Activated naive CD4-positive, alpha-beta T cell treated with anti-CD3 and anti-CD28 coated beads, Interleukin-2, amount 50 U/mL, for 72 hours (primary cell): ENCODE data around the gene CDK17. TPM values are rescaled to one million over a fixed set of nuclear protein-coding genes. Genes with fewer than 3 reads are reported as not detected.
"Not testable (repeated sequence)": the region's sequence is repeated elsewhere in the genome, so short reads cannot be mapped to it uniquely, and the experiment has no call there.

Source experiments
- ATAC-seq, 2 donors: fragments of 150-1000 bp; cut with Tn5 transposase; 2 replicates each; pipeline ENCODE4 v1.10.0; 2021; ENCODE audit warnings: mild to moderate bottlenecking in 2 of 2, moderate library complexity in 2 of 2
- DNase-seq, 2 donors: peaks; one replicate each; pipeline ENCODE4 v3.0.0; 2021 to 2022; ENCODE audit warnings: low spot score in 2 of 2
- H3K27ac Mint-ChIP-seq, 2 donors: one replicate each; pipeline ENCODE4 v1.8.0; 2022; ENCODE audit warnings: mild to moderate bottlenecking in 2 of 2, mixed read lengths in 2 of 2
- H3K36me3 Mint-ChIP-seq, 2 donors: one replicate each; pipeline ENCODE4 v1.8.0; 2022; ENCODE audit warnings: mixed read lengths in 2 of 2
- H3K9me3 Mint-ChIP-seq, 2 donors: one replicate each; pipeline ENCODE4 v1.8.0; 2022; ENCODE audit warnings: mixed read lengths in 2 of 2
- total RNA-seq, 2 donors: library from RNA; stranded (reverse); gene quantifications; one replicate each; pipeline ENCODE4 v1.2.3, GENCODE V29; 2022

Gene CDK17
- 10 to 100 TPM; 43.5 to 51.0 TPM for total RNA-seq

DNA sequence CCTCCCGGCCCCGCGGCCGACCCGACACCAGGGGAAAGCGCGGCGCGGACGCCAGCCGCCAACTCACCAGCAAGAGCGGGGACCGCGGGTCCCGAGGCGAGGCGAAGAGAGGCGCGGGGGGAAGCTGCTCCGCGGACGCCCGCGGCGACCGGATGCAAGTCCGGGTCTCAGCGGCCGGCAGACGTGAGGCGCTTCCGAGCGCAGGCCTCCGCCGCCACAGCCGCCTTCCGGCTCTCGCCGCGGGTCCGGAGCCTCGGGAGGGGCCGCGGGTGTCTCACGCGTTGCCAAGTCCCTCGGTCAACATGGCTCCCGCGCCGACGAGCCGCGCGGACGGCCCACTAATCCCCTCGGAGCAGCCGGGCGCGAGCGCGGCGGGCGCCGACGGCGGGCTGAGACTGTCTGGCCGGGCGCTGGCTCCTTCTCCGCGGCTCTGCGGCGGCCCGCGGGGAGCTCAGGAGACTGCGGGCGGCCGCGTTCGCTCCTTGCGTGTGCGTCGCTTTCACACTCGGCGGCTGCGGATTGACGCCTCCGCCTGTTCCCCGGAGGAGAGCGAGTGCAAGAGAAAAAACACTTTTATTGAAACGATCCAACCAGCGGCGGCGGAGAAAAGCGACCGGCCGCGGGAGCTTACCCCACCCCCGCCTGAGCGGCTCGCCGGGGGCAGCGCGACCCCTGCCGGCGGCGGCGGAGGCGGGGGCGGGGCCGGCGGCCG is at the start of gene CDK17:
CDK17 (minus strand) TSS at position 521 of the 712 bp plus-strand sequence. CDS start 65,603 bp downstream, outside the sequence.
- ATAC-seq, result peak; percentile 66 to 74
- Mint-ChIP-seq H3K36me3 (peaks cover 7 to 11% of the 10 kb centered on the region in 2 donors), H3K27ac (peak within 1 kb of the TSS; percentile 91 to 97), H3K9me3 (no peaks in the 10 kb centered on the region)
- DNase-seq, result peak; percentile 88 to 89

DNA sequence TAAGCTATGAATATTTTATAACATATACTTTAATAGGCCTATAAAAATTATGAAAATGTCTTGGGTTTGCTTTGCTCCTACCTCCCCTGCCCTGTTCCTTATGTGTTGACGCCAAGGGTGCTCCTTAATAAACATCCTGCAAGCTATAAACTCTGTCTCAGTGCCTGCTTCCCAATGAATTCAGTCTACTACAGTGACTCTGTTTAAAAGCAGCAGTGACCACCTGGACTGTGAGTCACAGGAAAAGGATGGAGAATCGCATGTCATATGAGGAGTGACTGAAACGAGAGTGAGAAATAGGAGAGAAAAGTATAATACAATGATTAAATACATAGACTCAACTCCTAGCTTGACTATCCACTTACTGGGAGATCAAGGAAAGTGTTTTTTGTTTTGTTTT is 48.1 kb upstream of the CDK17 start:
- DNase-seq (no peak), ATAC-seq (no peak)
- H3K9me3 Mint-ChIP-seq, result no peaks in the 10 kb centered on the region
- H3K27ac Mint-ChIP-seq, result no peak overlapping the region
- H3K36me3 Mint-ChIP-seq, result peaks cover 0 to 5% of the 10 kb centered on the region in 2 donors

DNA sequence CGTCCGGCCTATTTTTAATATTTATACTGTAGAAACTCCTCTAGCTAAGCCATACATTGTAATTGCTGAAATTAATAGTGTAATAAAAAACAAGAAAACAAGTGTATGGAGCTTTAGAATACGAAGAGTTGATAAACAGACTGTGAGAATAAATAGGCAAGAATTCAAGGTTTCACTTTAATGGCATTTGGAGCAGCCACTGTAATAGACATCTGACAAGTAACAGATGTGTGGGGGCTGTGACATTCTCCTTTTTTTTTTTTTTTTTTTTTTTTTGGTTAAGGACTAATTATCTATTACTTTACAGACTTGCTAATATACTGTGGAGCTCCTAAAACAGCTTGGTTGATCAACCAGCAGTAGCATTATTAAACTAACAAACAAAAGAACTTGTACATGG is 47.0 kb upstream of the CDK17 start:
- DNase-seq (no peak), ATAC-seq (no peak)
- H3K9me3 Mint-ChIP-seq, result peaks cover 0 to 4% of the 10 kb centered on the region in 2 donors
- H3K27ac Mint-ChIP-seq, result peak overlapping the region in 1 of 2 donors; percentile 98
- H3K36me3 Mint-ChIP-seq, result peaks cover 0 to 5% of the 10 kb centered on the region in 2 donors

DNA sequence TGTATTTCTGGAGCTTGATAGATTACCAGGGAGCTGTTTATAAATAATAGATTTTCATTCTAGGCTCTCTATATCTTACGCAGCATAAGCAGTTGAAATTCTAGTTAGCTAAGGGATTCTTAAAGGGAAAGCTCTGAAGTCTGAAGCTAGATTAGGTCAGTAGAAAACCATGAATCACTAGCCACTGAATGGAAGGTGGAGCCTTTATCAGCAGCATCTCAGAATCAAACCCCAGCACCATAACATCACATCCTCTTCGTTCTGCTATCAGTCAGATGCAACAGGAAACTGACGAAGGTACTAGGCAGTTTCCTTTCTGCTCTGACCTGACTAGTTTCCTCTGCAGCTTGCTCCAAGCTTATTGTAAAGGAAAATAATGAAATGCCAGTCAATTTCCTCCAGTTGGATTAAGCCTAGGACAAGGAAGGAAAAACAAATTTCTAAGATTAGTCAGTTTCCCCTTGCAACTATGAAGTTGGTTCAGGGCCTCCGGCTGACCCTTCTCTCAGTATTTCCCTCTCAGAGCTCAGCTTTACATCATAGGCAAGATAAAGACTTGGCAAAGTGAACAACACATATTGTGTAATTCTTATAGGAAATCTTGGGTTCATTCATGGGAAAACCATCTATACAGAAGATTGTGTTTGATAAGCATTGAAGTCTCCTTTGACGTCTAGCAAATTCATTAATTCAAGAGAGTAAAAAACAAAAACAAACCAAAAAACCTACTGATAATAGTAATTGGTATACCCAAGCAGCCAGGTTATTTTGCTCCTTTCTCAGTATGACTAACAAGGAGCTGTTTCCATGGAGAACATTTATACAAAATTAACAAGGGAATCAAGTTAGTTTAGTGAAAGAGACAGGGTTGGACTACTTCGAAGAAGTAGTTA is 45.7 kb upstream of the CDK17 start:
- Mint-ChIP-seq H3K9me3 (peaks cover 0 to 4% of the 10 kb centered on the region in 2 donors), H3K36me3 (peaks cover 5 to 6% of the 10 kb centered on the region in 2 donors), H3K27ac (peak overlapping the region; percentile 95 to 98)
- ATAC-seq, result peak; percentile 99
- DNase-seq, result peak; percentile 38 to 58

DNA sequence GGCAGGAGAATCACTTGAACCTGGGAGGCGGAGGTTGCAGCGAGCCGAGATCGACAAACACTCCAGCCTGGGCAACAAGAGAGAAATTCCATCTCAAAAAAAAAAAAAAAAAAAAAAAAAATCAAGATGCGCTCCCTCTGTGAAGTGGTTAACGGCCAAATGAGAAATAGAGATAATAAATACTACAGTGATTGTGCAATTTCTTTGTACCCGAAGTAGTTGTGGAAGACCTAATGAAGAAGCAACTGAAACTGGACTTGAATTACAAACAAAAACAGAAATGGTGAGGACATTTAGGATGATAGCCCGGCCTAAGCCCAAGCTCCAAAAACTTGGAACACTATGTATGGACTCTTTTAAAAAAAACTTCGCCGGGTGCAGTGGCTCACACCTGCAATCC is 44.2 kb upstream of the CDK17 start:
- Mint-ChIP-seq H3K27ac (peak overlapping the region; percentile 62 to 98), H3K36me3 (peaks cover 0 to 6% of the 10 kb centered on the region in 2 donors), H3K9me3 (peaks cover 0 to 4% of the 10 kb centered on the region in 2 donors)
- ATAC-seq, result no peak
- no peak for DNase-seq

DNA sequence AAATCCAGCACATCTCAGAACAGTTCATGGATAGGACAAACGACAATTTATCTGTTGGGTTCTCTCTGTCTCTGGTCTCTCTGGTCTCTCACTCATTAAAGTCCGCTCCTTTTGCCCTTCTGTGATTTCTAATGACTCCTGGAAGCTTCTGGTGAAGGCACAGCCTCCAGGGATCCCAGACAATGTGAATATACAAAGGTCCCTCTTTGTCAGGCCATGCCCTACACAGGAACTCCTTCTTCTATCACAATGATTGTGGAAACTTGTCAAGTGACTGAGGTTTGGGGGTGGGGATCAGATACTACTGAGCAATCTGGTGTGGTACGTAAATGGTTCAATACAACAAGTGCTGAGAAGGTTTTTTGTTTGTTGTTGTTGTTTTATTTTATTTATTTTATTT is 42.7 kb upstream of the CDK17 start:
- DNase-seq (no peak), ATAC-seq (no peak)
- Mint-ChIP-seq H3K36me3 (peaks cover 0 to 6% of the 10 kb centered on the region in 2 donors), H3K27ac (no peak overlapping the region), H3K9me3 (peaks cover 0 to 4% of the 10 kb centered on the region in 2 donors)

DNA sequence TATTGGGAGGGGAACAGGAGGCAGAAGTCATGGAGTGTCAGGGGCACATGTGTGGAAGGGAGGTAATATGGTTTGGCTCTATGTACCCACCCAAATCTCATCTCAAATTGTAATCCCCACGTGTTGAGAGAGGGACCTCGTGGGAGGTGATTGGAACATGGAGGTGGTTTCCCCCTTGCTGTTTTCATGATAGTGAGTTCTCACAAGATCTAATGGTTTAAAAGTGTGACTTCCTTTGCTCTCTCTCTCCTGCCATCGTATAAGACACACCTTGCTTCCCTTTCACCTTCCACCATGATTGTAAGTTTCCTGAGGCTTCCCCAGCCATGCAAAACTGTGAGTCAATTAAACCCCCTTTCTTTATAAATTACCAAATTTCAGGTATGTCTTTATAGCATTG is 41.6 kb upstream of the CDK17 start:
- Mint-ChIP-seq H3K9me3 (peaks cover 0 to 4% of the 10 kb centered on the region in 2 donors), H3K27ac (no peak overlapping the region), H3K36me3 (peaks cover 0 to 6% of the 10 kb centered on the region in 2 donors)
- no peak for DNase-seq
- ATAC-seq, result no peak

DNA sequence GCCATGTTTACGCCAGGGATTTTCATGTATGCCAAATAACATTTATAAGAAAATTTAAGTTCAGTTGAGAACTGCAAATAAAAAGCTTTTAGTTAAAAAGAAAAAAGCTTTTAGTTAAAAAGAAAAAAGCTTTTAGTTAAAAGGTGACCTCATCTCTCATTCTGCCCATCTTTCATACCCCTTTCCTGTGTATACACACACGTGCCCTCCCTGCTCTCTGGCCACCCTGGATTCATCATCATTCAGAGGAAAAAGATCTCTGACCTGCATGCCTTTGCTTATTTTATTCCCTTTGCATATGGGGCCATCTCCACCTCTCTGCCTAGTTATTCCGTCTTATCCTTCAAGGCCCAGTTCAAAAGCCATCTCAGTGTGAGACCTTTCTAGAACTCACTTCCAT is 38.1 kb upstream of the CDK17 start:
- H3K9me3 Mint-ChIP-seq, result peaks cover 4 to 8% of the 10 kb centered on the region in 2 donors
- H3K27ac Mint-ChIP-seq, result no peak overlapping the region
- ATAC-seq (no peak), DNase-seq (no peak)
- H3K36me3 Mint-ChIP-seq, result peaks cover 0 to 6% of the 10 kb centered on the region in 2 donors

DNA sequence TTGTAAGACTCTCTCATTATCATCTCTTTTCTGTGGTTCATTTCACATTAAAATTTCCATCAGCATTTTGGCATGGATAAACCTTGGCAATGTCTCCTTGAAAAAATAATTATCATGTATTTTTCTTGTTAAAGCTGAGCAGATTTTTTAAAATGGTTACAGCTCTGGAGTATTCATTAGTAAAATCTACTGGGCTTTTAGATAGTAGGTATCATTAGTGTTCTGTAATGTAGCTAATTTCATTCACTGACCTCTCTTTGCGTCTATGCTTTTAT is 36.9 kb upstream of the CDK17 start:
- peaks cover 0 to 5% of the 10 kb centered on the region in 2 donors for H3K36me3 Mint-ChIP-seq
- ATAC-seq, result no peak
- H3K27ac Mint-ChIP-seq, result no peak overlapping the region
- H3K9me3 Mint-ChIP-seq, result peaks cover 4 to 5% of the 10 kb centered on the region in 2 donors
- DNase-seq, result no peak

DNA sequence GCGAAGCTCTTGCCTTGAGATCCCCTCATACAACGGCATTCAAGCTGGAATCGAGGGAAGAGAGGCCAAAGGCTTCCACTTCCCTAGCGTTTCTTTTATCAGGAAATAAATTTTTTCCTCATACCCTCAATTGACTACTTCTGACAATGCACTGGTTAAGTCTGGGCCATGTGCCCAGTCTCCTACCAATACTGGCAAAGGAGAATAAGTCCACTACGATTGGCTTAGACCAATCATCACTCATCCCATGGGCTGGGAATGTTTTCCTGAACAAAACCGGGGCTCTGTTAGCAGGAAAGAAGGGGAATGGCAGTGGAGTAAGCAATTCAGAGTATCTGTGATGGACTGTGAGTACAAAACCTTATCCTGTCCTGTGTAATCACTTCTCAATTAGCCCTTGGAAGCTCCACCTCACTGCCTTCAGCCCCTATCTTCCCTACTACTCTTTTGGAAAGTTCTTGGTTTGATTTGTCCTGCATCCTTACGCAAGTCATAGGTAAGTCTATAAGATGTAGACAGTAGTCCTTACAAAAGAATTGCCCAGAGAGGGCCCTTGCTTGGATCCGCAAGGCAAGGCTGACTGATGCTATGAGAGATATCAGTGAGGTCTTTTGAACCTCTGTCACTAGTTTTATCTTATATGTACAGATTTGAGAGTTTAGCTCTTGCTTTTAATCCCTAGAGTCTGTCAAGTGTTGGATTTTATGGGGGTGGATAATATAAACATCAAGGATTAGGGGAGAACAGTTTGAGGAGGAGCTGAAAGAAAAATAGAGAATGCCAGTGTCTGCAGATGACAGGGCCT is 36.3 kb upstream of the CDK17 start:
- Mint-ChIP-seq H3K9me3 (peaks cover 4 to 5% of the 10 kb centered on the region in 2 donors), H3K36me3 (no peaks in the 10 kb centered on the region), H3K27ac (peak overlapping the region in 1 of 2 donors; percentile 7)
- ATAC-seq (no peak), DNase-seq (no peak)

DNA sequence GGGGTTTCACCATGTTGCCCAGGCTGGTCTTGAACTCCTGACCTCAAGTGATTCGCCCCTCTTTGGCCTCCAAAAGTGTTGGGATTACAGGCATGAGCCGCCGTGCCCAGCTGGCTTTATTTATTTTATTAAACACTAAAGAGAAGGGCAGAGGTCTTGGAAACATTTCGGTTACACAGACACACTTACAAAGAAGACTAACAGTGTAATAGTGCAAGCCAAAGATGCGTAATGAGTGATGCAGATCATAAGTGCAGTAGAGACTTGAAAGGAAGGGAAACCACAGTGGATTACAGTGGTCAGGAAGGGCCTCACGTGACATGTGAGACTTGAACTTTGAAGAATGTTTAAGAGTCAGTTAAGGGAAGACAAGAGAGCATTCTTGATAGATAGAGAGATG is 33.9 kb upstream of the CDK17 start:
- peaks cover 4 to 5% of the 10 kb centered on the region in 2 donors for H3K9me3 Mint-ChIP-seq
- ATAC-seq (peak; percentile 100), DNase-seq (peak; percentile 56 to 64)
- H3K36me3 Mint-ChIP-seq, result no peaks in the 10 kb centered on the region
- H3K27ac Mint-ChIP-seq, result peak overlapping the region; percentile 2 to 83

DNA sequence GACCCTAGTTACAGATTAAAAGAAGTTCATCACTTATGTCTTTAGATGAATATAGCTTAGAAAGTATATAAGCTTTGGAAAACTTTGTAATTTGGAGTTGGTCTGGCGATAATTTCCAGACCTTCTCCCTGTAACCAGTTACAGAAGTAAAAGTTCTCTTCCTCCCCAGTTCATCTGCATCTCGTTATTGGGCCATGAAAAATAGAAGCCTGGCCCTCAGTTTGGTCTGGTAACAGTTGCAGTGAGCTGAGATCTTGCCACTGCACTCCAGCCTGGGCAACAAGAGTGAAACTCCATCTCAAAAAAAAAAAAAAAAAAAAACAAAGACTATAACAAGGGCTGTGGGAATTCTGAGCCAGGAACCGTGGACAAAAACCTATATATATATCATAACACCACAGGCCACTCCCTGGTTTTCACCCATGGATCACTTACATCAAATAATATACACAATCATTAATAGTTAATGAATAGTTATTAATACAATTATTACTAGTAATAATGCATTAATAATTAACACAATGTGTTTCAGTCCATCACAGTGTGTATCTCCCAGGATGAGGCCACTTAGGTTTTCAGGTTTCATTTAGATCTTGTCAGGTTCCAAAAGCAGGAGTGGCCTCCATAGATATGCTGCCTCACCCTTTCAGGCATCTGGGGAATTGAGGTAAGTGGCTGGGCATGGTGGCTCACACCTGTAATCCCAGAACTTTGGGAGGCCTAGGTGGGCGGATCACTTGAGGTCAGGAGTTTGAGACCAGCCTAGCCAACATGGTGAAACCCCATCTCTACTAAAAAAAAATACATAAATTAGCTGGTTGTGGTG is 32.5 kb upstream of the CDK17 start:
- not testable (repeated sequence) for H3K36me3 Mint-ChIP-seq, H3K9me3 Mint-ChIP-seq, ATAC-seq, H3K27ac Mint-ChIP-seq, DNase-seq

DNA sequence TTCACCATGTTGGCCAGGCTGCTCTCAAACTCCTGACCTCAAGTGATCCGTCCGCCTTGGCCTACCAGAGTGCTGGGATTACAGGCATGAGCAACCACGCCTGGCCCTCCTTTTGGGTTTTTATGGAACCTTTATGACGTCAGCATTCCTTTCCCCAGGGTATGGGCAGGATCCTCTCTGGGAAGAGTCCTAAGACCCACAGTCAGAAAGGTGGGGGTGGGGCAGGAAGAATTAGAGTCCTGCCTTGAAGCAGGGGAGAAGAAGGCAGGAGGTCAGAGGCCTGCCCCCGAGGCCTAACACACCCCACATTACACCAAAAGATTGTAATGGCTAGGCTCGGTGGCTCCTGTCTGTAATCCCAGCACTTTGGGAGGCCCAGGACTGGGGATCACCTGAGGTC is 30.8 kb upstream of the CDK17 start:
- no peak overlapping the region for H3K27ac Mint-ChIP-seq
- H3K9me3 Mint-ChIP-seq, result peaks cover 4 to 5% of the 10 kb centered on the region in 2 donors
- DNase-seq (no peak), ATAC-seq (no peak)
- no peaks in the 10 kb centered on the region for H3K36me3 Mint-ChIP-seq

DNA sequence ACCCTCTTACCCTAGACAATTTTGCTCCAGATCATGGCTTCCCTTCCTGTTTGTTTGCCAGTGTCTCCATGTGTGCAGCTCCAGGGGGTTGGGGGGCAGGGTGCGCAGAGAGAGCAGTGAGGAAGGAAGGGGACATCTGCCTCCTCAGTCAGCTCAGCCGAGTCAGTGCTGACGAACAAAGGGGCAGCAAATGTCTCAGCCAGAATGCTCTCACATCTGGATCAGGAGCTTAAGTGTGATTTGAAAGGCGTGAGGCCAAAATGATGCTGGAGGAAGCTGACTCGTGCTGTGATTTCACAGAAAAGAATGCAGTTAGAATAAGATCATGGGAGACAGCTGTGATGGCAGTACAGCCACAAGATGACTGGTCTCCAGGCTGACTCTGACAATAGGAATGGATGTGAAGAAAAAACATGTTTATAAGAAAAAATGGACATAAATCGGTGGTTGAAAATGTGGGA is 27.1 kb upstream of the CDK17 start:
- Mint-ChIP-seq H3K36me3 (no peaks in the 10 kb centered on the region), H3K27ac (peak overlapping the region; percentile 70 to 82), H3K9me3 (no peaks in the 10 kb centered on the region)
- peak; percentile 62 to 85 for ATAC-seq
- DNase-seq, result peak; percentile 58 to 59

DNA sequence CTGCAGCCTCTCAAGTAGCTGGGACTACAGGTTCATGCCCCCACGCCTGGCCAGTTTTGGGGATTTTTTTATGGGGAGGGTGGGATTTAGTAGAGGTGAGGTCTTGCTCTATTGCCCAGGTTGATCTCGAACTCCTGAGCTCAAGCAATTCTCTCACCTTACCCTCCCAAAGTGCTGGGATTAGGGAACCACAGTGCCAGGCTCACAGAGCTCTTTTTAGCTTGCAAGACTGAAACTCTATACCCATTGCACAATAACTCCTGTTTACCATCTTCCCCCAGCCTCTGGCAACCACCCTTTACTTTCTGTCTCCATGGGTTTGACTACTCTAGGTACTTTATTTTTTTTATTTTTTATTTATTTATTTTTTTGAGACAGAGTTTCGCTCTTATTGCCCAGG is 25.7 kb upstream of the CDK17 start:
- H3K36me3 Mint-ChIP-seq, result peaks cover 0 to under 1% of the 10 kb centered on the region in 2 donors
- DNase-seq, result no peak
- H3K9me3 Mint-ChIP-seq, result no peaks in the 10 kb centered on the region
- H3K27ac Mint-ChIP-seq, result peak overlapping the region in 1 of 2 donors; percentile 88
- ATAC-seq, result no peak

DNA sequence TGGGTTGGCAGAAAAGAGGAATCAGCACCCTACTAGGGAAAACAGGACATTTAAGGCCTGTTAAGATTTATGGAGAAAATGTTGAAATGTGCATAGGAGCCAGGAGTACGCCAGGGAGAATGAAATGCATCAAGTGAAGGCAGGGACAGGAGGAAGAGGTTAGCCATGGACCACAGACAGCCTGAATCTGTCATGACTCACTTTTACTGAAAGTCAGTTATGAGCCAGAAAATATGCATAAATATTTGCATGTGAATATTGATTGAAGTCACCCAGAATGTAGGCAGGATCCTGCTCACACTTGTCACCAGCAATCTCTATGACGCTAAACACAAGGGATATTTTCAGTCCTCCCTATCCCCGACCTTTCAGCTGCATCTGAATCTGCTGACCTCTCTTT is 25.1 kb upstream of the CDK17 start:
- Mint-ChIP-seq H3K36me3 (peaks cover 0 to 6% of the 10 kb centered on the region in 2 donors), H3K9me3 (no peaks in the 10 kb centered on the region), H3K27ac (peak overlapping the region; percentile 47 to 88)
- ATAC-seq (peak; percentile 84 to 89), DNase-seq (peak in 1 of 2 donors; percentile 34)
